HG03432 (cell line): ENCODE results near the gene KRT32.

Experiments used
- ATAC-seq: cut with Tn5 transposase; IDR thresholded peaks from one replicate; pipeline ENCODE4 v1.9.1; 2021; ENCODE audit warnings: mild to moderate bottlenecking, moderate library complexity; ENCODE audit not compliant: unreplicated experiment

KRT32 gene

GRCh38 chr17:41468346-41468745, 1.2 kb upstream of the KRT32 start:
- no peak for ATAC-seq

DNA sequence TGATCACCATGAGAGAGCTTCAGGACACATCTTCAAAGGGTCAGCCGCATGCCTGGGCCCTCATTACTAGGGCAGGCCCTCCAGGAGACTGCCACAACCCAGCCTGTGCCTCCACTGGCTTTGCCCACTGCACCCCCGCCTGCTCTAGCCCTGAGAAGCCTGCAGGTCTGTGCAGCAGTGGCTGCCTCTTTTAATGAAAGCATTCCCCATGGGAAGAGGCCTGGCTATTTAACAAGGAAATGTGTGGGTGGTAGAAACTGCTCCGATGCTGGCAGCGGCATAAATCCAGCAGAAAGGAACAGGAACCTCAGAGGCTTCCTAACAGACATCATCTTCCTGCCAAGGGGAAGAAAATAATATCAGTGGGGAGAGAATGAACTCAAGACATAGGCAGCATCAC, 375 bp upstream of the KRT32 start:
- ATAC-seq: no peak

- no peak for ATAC-seq
Observed at GRCh38 chr17:41464682-41465081, 2.5 kb downstream of the KRT32 start.

DNA sequence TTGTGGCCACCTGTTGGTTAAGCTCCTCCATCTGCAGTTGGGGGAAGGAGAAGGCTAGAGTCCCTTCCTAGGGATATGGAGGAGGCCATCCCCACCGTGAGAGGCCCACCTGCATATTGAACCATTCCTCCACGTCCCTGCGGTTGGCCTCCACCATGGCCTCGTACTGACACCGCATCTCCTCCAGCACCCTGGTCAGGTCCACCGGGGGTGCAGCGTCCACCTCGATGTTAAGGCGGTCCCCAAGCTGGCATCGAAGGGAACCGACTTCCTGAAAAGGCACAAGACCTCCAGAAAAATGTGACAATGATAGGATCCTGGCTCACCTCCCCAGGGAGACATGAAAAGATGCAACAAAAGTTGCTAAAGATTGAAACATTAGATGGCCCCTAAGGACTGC, 3.0 kb downstream of the KRT32 start:
- ATAC-seq: no peak

DNA sequence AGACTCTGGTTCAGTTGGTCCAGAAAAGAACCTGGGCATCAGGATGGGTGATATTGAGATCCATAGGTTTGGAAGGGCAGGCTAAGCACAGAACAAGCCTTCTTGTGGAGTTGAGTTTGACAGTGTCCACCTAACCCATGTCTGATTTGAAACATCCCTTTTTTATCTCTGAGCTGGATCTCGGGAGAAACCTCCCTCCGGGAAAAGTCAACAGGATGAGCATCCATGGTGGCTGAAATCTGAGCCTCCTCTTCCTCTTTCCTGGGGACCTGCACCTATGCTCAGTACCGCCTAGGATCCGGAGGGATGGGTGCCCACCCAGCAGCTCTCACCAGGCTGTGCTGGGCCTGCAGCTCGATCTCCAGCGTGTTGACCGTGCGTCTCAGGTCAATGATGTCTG, 3.4 kb downstream of the KRT32 start:
- no peak for ATAC-seq

GRCh38 chr17:41462705-41463104, 4.5 kb downstream of the KRT32 start:
- ATAC-seq: no peak

DNA sequence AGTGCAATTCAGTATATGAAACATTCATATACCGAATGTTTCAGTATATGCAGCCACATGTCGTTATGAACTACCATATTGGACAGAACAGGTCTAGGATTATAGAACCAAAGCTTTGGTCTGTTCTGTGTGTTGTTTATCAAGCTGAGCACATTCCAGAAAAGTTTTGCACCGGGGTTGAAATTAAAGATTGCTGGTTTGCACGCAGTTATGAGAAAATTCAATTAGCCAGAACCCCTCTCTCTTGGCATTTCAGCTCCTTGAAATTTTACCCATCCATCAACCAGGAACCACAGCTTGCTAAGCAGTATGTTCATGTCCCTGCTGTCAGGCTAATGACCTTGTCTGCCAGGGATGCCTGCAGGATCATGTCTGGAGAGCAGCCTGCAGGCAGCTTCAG, 9.5 kb downstream of the KRT32 start:
- no peak for ATAC-seq

GRCh38 chr17:41456204-41456603, 11.0 kb downstream of the KRT32 start:
- no peak for ATAC-seq

- ATAC-seq: no peak
Observed at GRCh38 chr17:41455236-41455635, 11.9 kb downstream of the KRT32 start.

DNA sequence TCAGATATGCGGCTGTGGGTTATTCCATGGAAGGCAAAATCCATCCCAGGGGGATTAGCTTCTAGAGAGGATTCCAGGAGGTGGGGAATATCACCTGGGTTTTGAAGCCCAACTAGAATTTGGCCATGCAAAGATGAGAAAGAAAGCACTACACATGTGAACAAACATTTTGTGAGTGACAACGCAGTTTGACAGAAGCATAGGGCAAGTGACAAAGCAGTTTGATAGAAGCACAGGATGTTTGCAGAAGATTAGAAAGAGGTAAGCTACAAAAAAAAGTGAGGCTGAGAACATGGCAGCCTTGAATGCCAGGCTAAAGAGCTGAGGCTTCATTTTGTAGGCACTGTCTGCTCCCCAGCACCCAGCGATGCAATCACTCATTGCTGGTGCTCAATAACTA, 14.1 kb downstream of the KRT32 start:
- ATAC-seq: no peak

DNA sequence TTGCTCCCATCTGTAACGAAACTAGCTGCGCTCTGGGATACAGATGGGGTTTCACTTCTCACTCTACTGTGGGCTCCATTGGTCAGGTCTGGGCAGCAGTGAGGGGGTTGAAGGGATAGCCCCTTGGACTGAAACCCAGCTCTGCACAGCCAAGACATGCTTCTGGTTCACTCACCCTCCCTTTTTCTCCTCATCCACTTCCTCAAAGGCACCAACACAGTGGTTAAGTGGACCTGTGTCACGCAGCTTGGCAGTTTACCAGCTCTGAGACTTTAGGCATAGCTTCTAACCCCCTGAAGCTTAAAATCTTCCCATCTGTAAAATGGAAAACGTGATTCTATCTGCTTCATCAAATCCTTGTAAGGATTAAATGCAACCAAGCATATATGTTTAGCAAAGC, 14.9 kb downstream of the KRT32 start:
- ATAC-seq: no peak

DNA sequence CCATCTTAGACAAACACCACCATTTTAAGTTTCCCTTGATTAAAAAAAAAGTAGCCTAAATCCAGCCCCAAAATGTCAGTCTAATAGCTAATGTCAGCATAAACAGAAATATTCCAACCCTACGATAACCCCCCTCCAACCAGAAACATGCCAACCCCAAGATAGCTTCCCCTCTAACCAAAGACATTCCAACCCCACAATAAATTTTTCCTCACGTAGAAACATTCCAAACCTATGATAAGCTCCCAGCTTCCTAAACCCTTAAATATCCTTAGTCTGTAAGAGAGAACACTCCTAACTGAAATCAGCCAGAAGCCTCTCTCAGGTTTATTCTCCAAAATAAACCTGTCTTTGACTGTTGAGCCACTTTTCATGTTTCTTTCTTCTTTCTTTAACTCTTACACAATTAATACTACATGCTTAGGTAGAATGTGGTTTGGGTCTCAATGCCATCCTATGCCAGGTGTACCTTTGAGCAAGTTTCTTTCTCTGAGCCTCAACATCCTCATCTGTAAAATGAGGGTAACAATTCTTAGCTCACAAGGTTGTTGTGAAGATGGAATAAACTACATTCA, 15.9 kb downstream of the KRT32 start:
- ATAC-seq: no peak

- ATAC-seq: no peak
Observed at GRCh38 chr17:41449008-41449407, 18.2 kb downstream of the KRT32 start.

- ATAC-seq: no peak
Observed at GRCh38 chr17:41448506-41448905, 18.7 kb downstream of the KRT32 start.

DNA sequence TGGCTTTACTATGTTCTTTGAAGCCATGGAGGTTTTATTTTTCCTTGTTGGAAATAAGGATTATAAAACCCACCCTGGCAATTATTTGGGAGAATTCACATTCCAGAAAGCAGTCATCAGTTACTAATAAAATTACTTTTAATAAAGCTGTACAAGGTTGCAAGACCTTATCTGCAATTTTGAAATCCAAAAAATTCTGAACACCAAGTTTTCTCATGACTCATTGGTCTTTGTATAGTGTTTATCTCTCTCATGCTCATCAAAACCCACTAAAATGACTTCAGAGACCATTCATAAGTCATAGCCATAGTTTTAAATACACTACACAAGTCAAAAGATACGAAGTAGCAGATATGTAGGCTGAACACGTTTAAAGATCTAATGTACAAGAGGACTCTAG, 20.4 kb downstream of the KRT32 start:
- ATAC-seq: no peak

- ATAC-seq: no peak
Observed at GRCh38 chr17:41444640-41445039, 22.5 kb downstream of the KRT32 start.

GRCh38 chr17:41444186-41444585, 23.0 kb downstream of the KRT32 start:
- no peak for ATAC-seq

GRCh38 chr17:41442739-41443138, 24.4 kb downstream of the KRT32 start:
- ATAC-seq: no peak

DNA sequence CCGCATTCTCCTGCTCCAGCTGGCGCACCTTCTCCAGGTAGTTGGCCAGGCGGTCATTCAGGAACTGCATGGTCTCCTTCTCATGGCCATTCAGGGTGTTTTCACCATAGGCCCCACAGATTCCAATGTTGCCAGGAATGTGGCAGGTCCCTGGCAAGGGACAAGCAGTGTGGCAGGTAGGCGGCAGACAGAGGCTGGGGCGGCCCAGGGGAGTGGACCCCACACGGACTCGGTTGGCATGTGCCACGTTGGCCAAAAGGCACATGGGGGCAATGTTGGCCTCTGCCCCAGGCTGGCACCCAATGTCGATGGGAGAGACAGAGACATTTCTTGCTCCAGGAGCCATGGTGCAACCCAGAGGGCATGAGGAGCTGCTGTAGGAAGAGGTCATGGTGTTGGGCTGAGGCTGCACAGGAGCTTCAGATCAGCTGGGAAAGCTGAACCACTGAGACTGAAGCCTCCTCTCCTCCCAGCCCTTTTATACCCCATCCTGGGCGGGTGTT, 26.6 kb downstream of the KRT32 start, which contains the start of gene KRT38:
Gene KRT38 (minus strand): TSS at position 453 of the 503 bp plus-strand sequence. CDS start 62 bp downstream, at position 391.
- ATAC-seq: no peak

DNA sequence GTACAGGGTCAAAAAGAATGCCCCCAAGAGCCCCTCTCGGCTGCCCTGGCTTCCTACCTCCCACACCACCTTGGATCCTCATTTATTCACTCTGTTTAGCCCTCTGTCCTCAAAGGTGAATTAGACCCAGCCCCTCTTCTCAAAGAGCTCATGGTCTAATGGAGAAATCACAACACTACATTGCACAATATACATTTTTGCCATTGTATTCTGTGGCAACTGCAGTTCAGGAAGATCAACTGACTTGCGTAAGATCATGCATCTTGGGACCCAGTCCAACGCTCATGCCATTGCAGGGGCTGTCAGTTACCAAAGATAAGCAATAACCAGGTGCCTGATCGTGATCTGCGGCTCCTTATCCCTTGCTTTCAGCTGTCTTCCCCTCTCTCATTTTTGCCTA, 27.8 kb downstream of the KRT32 start:
- no peak for ATAC-seq

- no peak for ATAC-seq
Observed at GRCh38 chr17:41437769-41438168, 29.4 kb downstream of the KRT32 start.

GRCh38 chr17:41437254-41437653, 29.9 kb downstream of the KRT32 start:
- no peak for ATAC-seq

DNA sequence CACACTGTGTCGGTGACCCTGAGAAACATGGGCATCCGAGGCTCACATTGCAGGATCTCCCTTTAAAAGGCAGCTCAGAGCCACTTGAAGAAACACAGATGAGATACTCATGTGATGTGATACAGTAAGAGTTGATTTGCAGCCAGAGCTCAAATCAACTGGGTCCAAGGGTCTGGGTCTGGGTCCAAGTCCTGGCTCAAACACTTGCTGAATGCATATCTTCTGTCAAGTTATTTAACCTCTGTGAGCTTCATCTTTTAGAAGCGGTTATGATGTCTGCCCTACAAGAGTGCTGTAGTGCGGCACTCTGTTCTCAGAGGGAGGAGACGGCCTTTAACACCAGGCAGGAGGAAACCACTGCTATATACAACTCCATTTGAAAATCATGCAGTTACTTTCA, 32.8 kb downstream of the KRT32 start:
- no peak for ATAC-seq
